H9 (cell line): Measurements from ENCODE around the gene NECAB3. TPM values are rescaled to one million over a fixed set of nuclear protein-coding genes. Genes with fewer than 3 reads are reported as not detected.

Experiments
- DNase-seq: peaks from one replicate; pipeline ENCODE4 v3.0.0-alpha.2; 2017
- H2AFZ ChIP-seq: one replicate; pipeline ENCODE4 v1.6.1; 2013; ENCODE audit warnings: mild to moderate bottlenecking, low read length, control low read depth, moderate library complexity
- H2AK5ac ChIP-seq: 2 replicates; pipeline ENCODE4 v1.6.1; 2013; ENCODE audit warnings: low read length, control low read depth, mixed read lengths; ENCODE audit not compliant: insufficient read length
- H2BK120ac ChIP-seq: one replicate; pipeline ENCODE4 v1.6.1; 2013; ENCODE audit warnings: low read depth, mild to moderate bottlenecking, low read length, control low read depth, inconsistent platforms; ENCODE audit not compliant: poor library complexity, severe bottlenecking
- H2BK12ac ChIP-seq: 2 replicates; pipeline ENCODE4 v1.6.1; 2013; ENCODE audit warnings: low read length, control low read depth, mixed read lengths, low read depth; ENCODE audit not compliant: insufficient read length
- H2BK15ac ChIP-seq: 2 replicates; pipeline ENCODE4 v1.6.1; 2013; ENCODE audit warnings: low read depth, low read length, control low read depth
- H2BK20ac ChIP-seq: one replicate; pipeline ENCODE4 v1.6.1; 2013; ENCODE audit warnings: low read depth, mild to moderate bottlenecking, low read length, control low read depth, inconsistent platforms; ENCODE audit not compliant: poor library complexity, severe bottlenecking
- H2BK5ac ChIP-seq: 2 replicates; pipeline ENCODE4 v1.6.1; 2013; ENCODE audit warnings: low read length, control low read depth, mixed read lengths; ENCODE audit not compliant: insufficient read length
- H3K14ac ChIP-seq: 2 replicates; pipeline ENCODE4 v1.6.1; 2013; ENCODE audit warnings: low read length, control low read depth; ENCODE audit not compliant: insufficient read depth
- H3K18ac ChIP-seq: 2 replicates; pipeline ENCODE4 v1.6.1; 2013; ENCODE audit warnings: low read depth, mild to moderate bottlenecking, mixed read lengths, low read length, control low read depth; ENCODE audit not compliant: insufficient read length
- H3K23ac ChIP-seq: 2 replicates; pipeline ENCODE4 v1.6.1; 2013; ENCODE audit warnings: low read length, control low read depth, mixed read lengths, low read depth; ENCODE audit not compliant: insufficient read length
- H3K23me2 ChIP-seq: 2 replicates; pipeline ENCODE4 v1.6.1; 2013; ENCODE audit warnings: low read depth, mild to moderate bottlenecking, mixed read lengths, low read length, control low read depth; ENCODE audit not compliant: insufficient read length, poor library complexity, severe bottlenecking
- H3K27ac ChIP-seq: 2 replicates; pipeline ENCODE4 v1.5.1; 2013; ENCODE audit warnings: low read length, control low read depth, mixed read lengths, low read depth; ENCODE audit not compliant: insufficient read length
- H3K27me3 ChIP-seq: 2 replicates; pipeline ENCODE4 v1.6.1; 2013; ENCODE audit warnings: low read length, control low read depth, inconsistent platforms; ENCODE audit not compliant: insufficient read depth
- H3K4ac ChIP-seq: 2 replicates; pipeline ENCODE4 v1.6.1; 2013; ENCODE audit warnings: low read depth, mild to moderate bottlenecking, control low read depth, inconsistent platforms, low read length, moderate library complexity
- H3K4me1 ChIP-seq: 2 replicates; pipeline ENCODE4 v1.6.1; 2013; ENCODE audit warnings: low read length, control low read depth, inconsistent platforms; ENCODE audit not compliant: insufficient read depth
- H3K4me2 ChIP-seq: 2 replicates; pipeline ENCODE4 v1.6.1; 2013; ENCODE audit warnings: low read length, control low read depth, mixed read lengths; ENCODE audit not compliant: insufficient read length, insufficient read depth
- H3K56ac ChIP-seq: 2 replicates; pipeline ENCODE4 v1.6.1; 2013; ENCODE audit warnings: low read depth, mild to moderate bottlenecking, mixed read lengths, low read length, control low read depth; ENCODE audit not compliant: insufficient read length
- H3K79me1 ChIP-seq: 2 replicates; pipeline ENCODE4 v1.6.1; 2013; ENCODE audit warnings: low read depth, mild to moderate bottlenecking, moderate library complexity, low read length, control low read depth, inconsistent platforms; ENCODE audit not compliant: insufficient read depth, poor library complexity, severe bottlenecking
- H3K79me2 ChIP-seq: 2 replicates; pipeline ENCODE4 v1.6.1; 2013; ENCODE audit warnings: low read length, control low read depth, inconsistent platforms; ENCODE audit not compliant: insufficient read depth
- H3K9ac ChIP-seq: 2 replicates; pipeline ENCODE4 v1.6.1; 2013; ENCODE audit warnings: low read length, control low read depth, mixed read lengths; ENCODE audit not compliant: insufficient read length; ENCODE audit errors: extremely low read depth
- H3K9me3 ChIP-seq: one replicate; pipeline ENCODE4 v1.6.1; 2013; ENCODE audit warnings: low read depth, low read length, inconsistent platforms; ENCODE audit not compliant: control insufficient read depth
- H3T11ph ChIP-seq: one replicate; pipeline ENCODE4 v1.6.1; 2013; ENCODE audit warnings: mild to moderate bottlenecking, low read length, control low read depth, inconsistent platforms
- H4K20me1 ChIP-seq: one replicate; pipeline ENCODE4 v1.6.1; 2013; ENCODE audit not compliant: control insufficient read depth, insufficient read length, insufficient read depth
- H4K5ac ChIP-seq: 2 replicates; pipeline ENCODE4 v1.6.1; 2013; ENCODE audit warnings: low read depth, mild to moderate bottlenecking, mixed read lengths, low read length, control low read depth; ENCODE audit not compliant: insufficient read length
- H4K8ac ChIP-seq: replicated peaks from 2 replicates; pipeline ENCODE4 v1.6.1; 2013; ENCODE audit warnings: low read length, control low read depth, mixed read lengths, low read depth; ENCODE audit not compliant: insufficient read length
- H4K91ac ChIP-seq: 2 replicates; pipeline ENCODE4 v1.6.1; 2013; ENCODE audit warnings: low read depth, mild to moderate bottlenecking, moderate library complexity, mixed read lengths, low read length, control low read depth; ENCODE audit not compliant: insufficient read length
- H3K27ac Mint-ChIP-seq, 3 experiments: 2 replicates in 2 of 3; 3 replicates in 1 of 3; pipeline ENCODE4 v1.8.0; 2020 to 2021; ENCODE audit warnings: mixed read lengths in 3 of 3, mild to moderate bottlenecking in 1 of 3, moderate library complexity in 1 of 3
- H3K27me3 Mint-ChIP-seq: 2 replicates; pipeline ENCODE4 v1.8.0; 2021; ENCODE audit warnings: low read depth, mild to moderate bottlenecking, moderate library complexity, mixed read lengths
- H3K36me3 Mint-ChIP-seq, 3 experiments: 2 replicates in 2 of 3; 3 replicates in 1 of 3; pipeline ENCODE4 v1.8.0; 2020 to 2021; ENCODE audit warnings: low read depth in 3 of 3, mixed read lengths in 3 of 3; ENCODE audit not compliant: insufficient read depth in 1 of 3
- H3K4me1 Mint-ChIP-seq, 2 experiments: 2 replicates each; pipeline ENCODE4 v1.8.0; 2020; ENCODE audit warnings: mixed read lengths in 2 of 2
- H3K4me3 Mint-ChIP-seq, 2 experiments: 2 replicates in 1 of 2; 3 replicates in 1 of 2; pipeline ENCODE4 v1.8.0; 2020 to 2021; ENCODE audit warnings: mild to moderate bottlenecking in 2 of 2, mixed read lengths in 2 of 2, moderate library complexity in 1 of 2
- H3K9me3 Mint-ChIP-seq, 2 experiments: 2 replicates in 1 of 2; 3 replicates in 1 of 2; pipeline ENCODE4 v1.8.0; 2020; ENCODE audit warnings: mild to moderate bottlenecking in 2 of 2, mixed read lengths in 2 of 2, moderate library complexity in 1 of 2
- WGBS: extraction: QIAGEN DNeasy Blood & Tissue Kit; methylation state at CpG from one replicate; pipeline ENCODE4 v1.1.7; 2013; ENCODE audit warnings: missing lambda C conversion rate, low lambda C conversion rate, mixed read lengths; ENCODE audit not compliant: insufficient read length; ENCODE audit errors: extremely low coverage; 5-methylcytosine and 5-hydroxymethylcytosine counted together
- total RNA-seq: library from RNA; stranded (reverse); gene quantifications from 2 replicates; pipeline ENCODE4 v1.2.1, GENCODE V29; 2021
- TF ChIP-seq, protein P1 (sequence below): fragments of 200-600 bp; sonication (generic); conservative IDR thresholded peaks from 3 replicates; pipeline ENCODE4 v1.8.0; 2021; ENCODE audit warnings: antibody characterized with exemption, mild to moderate bottlenecking

NECAB3 gene
- total RNA-seq, 1 experiment from 2014 or later, result 57.7 TPM

- H2AK5ac ChIP-seq, result no peak overlapping the region
- H4K8ac ChIP-seq, result no peak overlapping the region
- no peak overlapping the region for H3T11ph ChIP-seq
- no peak overlapping the region for H3K27ac ChIP-seq
- no peak overlapping the region for H3K4ac ChIP-seq
- H2BK12ac ChIP-seq, result no peak overlapping the region
- H3K23me2 ChIP-seq, result peaks cover 18% of the 10 kb centered on the region
- H3K23ac ChIP-seq, result no peak overlapping the region
- no peak overlapping the region for H4K91ac ChIP-seq
- Mint-ChIP-seq H3K27ac (peak overlapping the region in 1 of 3 experiments; percentile 86; a peak in 3 of 7 replicates), H3K9me3 (no peaks in the 10 kb centered on the region), H3K4me3 (peak overlapping the region; percentile 81), H3K4me1 (peaks cover 29 to 32% of the 10 kb centered on the region in 2 experiments), H3K36me3 (peaks cover 13 to 39% (median 15%) of the 10 kb centered on the region in 3 experiments), H3K27me3 (peaks cover 4% of the 10 kb centered on the region)
- TF ChIP-seq, protein P1, sequence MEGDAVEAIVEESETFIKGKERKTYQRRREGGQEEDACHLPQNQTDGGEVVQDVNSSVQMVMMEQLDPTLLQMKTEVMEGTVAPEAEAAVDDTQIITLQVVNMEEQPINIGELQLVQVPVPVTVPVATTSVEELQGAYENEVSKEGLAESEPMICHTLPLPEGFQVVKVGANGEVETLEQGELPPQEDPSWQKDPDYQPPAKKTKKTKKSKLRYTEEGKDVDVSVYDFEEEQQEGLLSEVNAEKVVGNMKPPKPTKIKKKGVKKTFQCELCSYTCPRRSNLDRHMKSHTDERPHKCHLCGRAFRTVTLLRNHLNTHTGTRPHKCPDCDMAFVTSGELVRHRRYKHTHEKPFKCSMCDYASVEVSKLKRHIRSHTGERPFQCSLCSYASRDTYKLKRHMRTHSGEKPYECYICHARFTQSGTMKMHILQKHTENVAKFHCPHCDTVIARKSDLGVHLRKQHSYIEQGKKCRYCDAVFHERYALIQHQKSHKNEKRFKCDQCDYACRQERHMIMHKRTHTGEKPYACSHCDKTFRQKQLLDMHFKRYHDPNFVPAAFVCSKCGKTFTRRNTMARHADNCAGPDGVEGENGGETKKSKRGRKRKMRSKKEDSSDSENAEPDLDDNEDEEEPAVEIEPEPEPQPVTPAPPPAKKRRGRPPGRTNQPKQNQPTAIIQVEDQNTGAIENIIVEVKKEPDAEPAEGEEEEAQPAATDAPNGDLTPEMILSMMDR, result no peak
- H3K4me2 ChIP-seq, result no peak overlapping the region
- DNase-seq, result no peak
- no peaks in the 10 kb centered on the region for H3K79me1 ChIP-seq
- WGBS, result no CpG with 5 or more reads among the region's 2 CpGs
- no peak overlapping the region for H3K56ac ChIP-seq
- no peak overlapping the region for H3K9ac ChIP-seq
- H2AFZ ChIP-seq, result no peak overlapping the region
- H3K4me1 ChIP-seq, result no peaks in the 10 kb centered on the region; the same call in 1 of the 2 replicates
- H3K27me3 ChIP-seq, result no peaks in the 10 kb centered on the region
- no peaks in the 10 kb centered on the region for H4K20me1 ChIP-seq
- no peak overlapping the region for H2BK20ac ChIP-seq
- no peaks in the 10 kb centered on the region for H3K79me2 ChIP-seq
- H4K5ac ChIP-seq, result no peak overlapping the region
- no peak overlapping the region for H3K14ac ChIP-seq
- H3K9me3 ChIP-seq, result no peaks in the 10 kb centered on the region
- H3K18ac ChIP-seq, result no peak overlapping the region
- no peak overlapping the region for H2BK120ac ChIP-seq
- H2BK15ac ChIP-seq, result no peak overlapping the region
- H2BK5ac ChIP-seq, result no peak overlapping the region
Observed at GRCh38 chr20:33664762-33665144, 9.5 kb downstream of the NECAB3 start.
